Vagina (tissue), 2 donors: ENCODE data around the gene DNMT3A. TPM values are rescaled to one million over a fixed set of nuclear protein-coding genes. Genes with fewer than 3 reads are reported as not detected.

Experiments
- DNase-seq, 2 donors: peaks; one replicate each; pipeline ENCODE4 v3.0.0-alpha.2; 2017; ENCODE audit errors: extremely low spot score in 2 of 2
- H3K27ac ChIP-seq: fragments of 200-600 bp; sonication (generic); one replicate; pipeline ENCODE4 v1.5.1; 2019
- H3K27me3 ChIP-seq: fragments of 200-600 bp; sonication (generic); one replicate; pipeline ENCODE4 v1.5.1; 2019
- H3K36me3 ChIP-seq, 2 donors: fragments of 200-600 bp; sonication (generic); one replicate each; pipeline ENCODE4 v1.5.1; 2017 to 2019
- H3K4me1 ChIP-seq: fragments of 200-600 bp; sonication (generic); one replicate; pipeline ENCODE4 v1.5.1; 2019
- H3K4me3 ChIP-seq, 2 donors: fragments of 200-600 bp; sonication (generic); 1 replicate in 1 of 2; 2 replicates in 1 of 2; pipeline ENCODE4 v1.5.1; 2016 to 2019
- H3K9me3 ChIP-seq: fragments of 200-600 bp; sonication (generic); one replicate; pipeline ENCODE4 v1.5.1; 2019
- CTCF ChIP-seq, 3 experiments: fragments of 450-650 bp in 2 of 3; fragments of 200-600 bp in 1 of 3; sonication (generic) in 1 of 3; IDR thresholded peaks; one replicate each; pipeline ENCODE4 v1.5.1; 2017 to 2019; ENCODE audit warnings: antibody characterized with exemption in 3 of 3, mild to moderate bottlenecking in 2 of 3, moderate library complexity in 2 of 3
- POLR2A ChIP-seq, 2 donors: fragments of 450-650 bp; IDR thresholded peaks; one replicate each; pipeline ENCODE4 v1.6.1; 2017; ENCODE audit warnings: antibody characterized with exemption in 2 of 2, mild to moderate bottlenecking in 2 of 2, moderate library complexity in 2 of 2
- POLR2AphosphoS5 ChIP-seq, 2 donors: sonication (generic); formaldehyde crosslinking; IDR thresholded peaks; one replicate each; pipeline ENCODE4 v1.9.0; 2017; ENCODE audit warnings: antibody characterized with exemption in 2 of 2, mild to moderate bottlenecking in 2 of 2, low read depth in 1 of 2; ENCODE audit not compliant: insufficient read depth in 1 of 2
- intact Hi-C: fragments of 100-400 bp; cut with DNase I; formaldehyde crosslinking; loops from one replicate; pipeline ENCODE4 v1.15.1; 2023
- total RNA-seq: library from RNA; depleted of rRNA; stranded (reverse); fragments of >200 nt; gene quantifications from one replicate; pipeline ENCODE4 v1.2.3, GENCODE V29; 2016

DNMT3A gene
- 28.0 TPM for total RNA-seq

- peak within 1 kb of the TSS; percentile 89 for H3K27ac ChIP-seq
- peak within 1 kb of the TSS; percentile 67 to 74 for H3K4me3 ChIP-seq
- intact Hi-C loops = no loop called here
- TF ChIP-seq POLR2A (IDR thresholded peaks at IDR 0.05) (peak in 1 of 2 donors; percentile 27), POLR2AphosphoS5 (IDR thresholded peaks at IDR 0.05; ENCODE audit: insufficient read depth in 1 of 2, low read depth in 1 of 2) (no peak)
- no peak for DNase-seq
- no peaks in the 10 kb centered on the region for H3K36me3 ChIP-seq
- H3K4me1 ChIP-seq = peaks cover 40% of the 10 kb centered on the region
- H3K27me3 ChIP-seq = no peaks in the 10 kb centered on the region
- no peaks in the 10 kb centered on the region for H3K9me3 ChIP-seq
Observed at GRCh38 chr2:25341753-25342371, at the start of gene DNMT3A. Gene DNMT3A, minus strand, starts transcription at chr2:25341925. Its CDS starts 27,941 bp downstream, at chr2:25313984.

GRCh38 chr2:25389161-25389560, 47.4 kb upstream of the DNMT3A start:
- intact Hi-C loops = no loop called here
- peaks cover 0 to 17% of the 10 kb centered on the region in 2 donors for H3K36me3 ChIP-seq
- H3K27me3 ChIP-seq = no peaks in the 10 kb centered on the region
- peak in 1 of 2 donors; percentile 62 for DNase-seq
- no peak overlapping the region for H3K27ac ChIP-seq
- no peaks in the 10 kb centered on the region for H3K4me1 ChIP-seq
- no peaks in the 10 kb centered on the region for H3K9me3 ChIP-seq
- no peak overlapping the region for H3K4me3 ChIP-seq
- no peak for TF ChIP-seq CTCF (IDR thresholded peaks at IDR 0.05)
- TF ChIP-seq POLR2AphosphoS5 (IDR thresholded peaks at IDR 0.05; ENCODE audit: insufficient read depth in 1 of 2, low read depth in 1 of 2) = no peak
- TF ChIP-seq POLR2A (IDR thresholded peaks at IDR 0.05) = no peak

GRCh38 chr2:25388491-25388890, 46.8 kb upstream of the DNMT3A start:
- TF ChIP-seq CTCF (IDR thresholded peaks at IDR 0.05) (no peak), POLR2AphosphoS5 (IDR thresholded peaks at IDR 0.05; ENCODE audit: insufficient read depth in 1 of 2, low read depth in 1 of 2) (no peak), POLR2A (IDR thresholded peaks at IDR 0.05) (no peak)
- Histone ChIP-seq H3K36me3 (peaks cover 0 to 17% of the 10 kb centered on the region in 2 donors), H3K4me3 (no peak overlapping the region), H3K4me1 (no peaks in the 10 kb centered on the region), H3K27me3 (no peaks in the 10 kb centered on the region), H3K27ac (no peak overlapping the region), H3K9me3 (no peaks in the 10 kb centered on the region)
- DNase-seq = peak in 1 of 2 donors; percentile 40
- intact Hi-C loops = no loop called here

- intact Hi-C loops = no loop called here
- no peak overlapping the region for H3K27ac ChIP-seq
- TF ChIP-seq POLR2AphosphoS5 (IDR thresholded peaks at IDR 0.05; ENCODE audit: insufficient read depth in 1 of 2, low read depth in 1 of 2) = no peak
- no peak for TF ChIP-seq POLR2A (IDR thresholded peaks at IDR 0.05)
- no peak for TF ChIP-seq CTCF (IDR thresholded peaks at IDR 0.05)
- H3K9me3 ChIP-seq = no peaks in the 10 kb centered on the region
- H3K27me3 ChIP-seq = no peaks in the 10 kb centered on the region
- peak in 1 of 2 donors; percentile 62 for DNase-seq
- no peaks in the 10 kb centered on the region for H3K4me1 ChIP-seq
- peaks cover 0 to 17% of the 10 kb centered on the region in 2 donors for H3K36me3 ChIP-seq
- no peak overlapping the region for H3K4me3 ChIP-seq
Observed at GRCh38 chr2:25387876-25388449, 46.2 kb upstream of the DNMT3A start.

- Histone ChIP-seq H3K4me1 (no peaks in the 10 kb centered on the region), H3K27ac (no peak overlapping the region), H3K9me3 (no peaks in the 10 kb centered on the region), H3K27me3 (no peaks in the 10 kb centered on the region), H3K4me3 (no peak overlapping the region), H3K36me3 (peaks cover 0 to 17% of the 10 kb centered on the region in 2 donors)
- TF ChIP-seq POLR2A (IDR thresholded peaks at IDR 0.05) = no peak
- DNase-seq = peak in 1 of 2 donors; percentile 64
- intact Hi-C loops = no loop called here
Observed at GRCh38 chr2:25386971-25387875, 45.5 kb upstream of the DNMT3A start.
